Tibial nerve (tissue), 4 donors: ENCODE data around the gene STARD10.

Source experiments
- CTCF ChIP-seq, 5 experiments: fragments of 200-600 bp in 3 of 5; fragments of 450-650 bp in 2 of 5; sonication (generic) in 3 of 5; IDR thresholded peaks; one replicate each; pipeline ENCODE4 v1.5.1; 2016 to 2019; ENCODE audit warnings: antibody characterized with exemption in 5 of 5, mild to moderate bottlenecking in 3 of 5, moderate library complexity in 2 of 5
- EP300 ChIP-seq, 2 donors: sonication (generic); formaldehyde crosslinking; IDR thresholded peaks; one replicate each; pipeline ENCODE4 v1.6.1; 2017; ENCODE audit warnings: antibody characterized with exemption in 2 of 2, mild to moderate bottlenecking in 1 of 2
- POLR2A ChIP-seq, 2 donors: fragments of 450-650 bp; IDR thresholded peaks; one replicate each; pipeline ENCODE4 v1.6.1; 2017; ENCODE audit warnings: antibody characterized with exemption in 2 of 2, mild to moderate bottlenecking in 2 of 2, moderate library complexity in 2 of 2

GRCh38 chr11:72769680-72770079 lies 24.2 kb downstream of the STARD10 start:
- TF ChIP-seq POLR2A (IDR thresholded peaks at IDR 0.05) (no peak), CTCF (IDR thresholded peaks at IDR 0.05) (no peak), EP300 (IDR thresholded peaks at IDR 0.05) (no peak)
